SW480 (cell line): ENCODE results near the gene SUGP1.

Experiments used
- DNase-seq: peaks from one replicate; pipeline ENCODE4 v3.0.0-alpha.2; 2016; ENCODE audit warnings: low spot score

SUGP1 gene

GRCh38 chr19:19230999-19231398 is 89.3 kb downstream of the SUGP1 start:
- DNase-seq = no peak

- no peak for DNase-seq
Observed at GRCh38 chr19:19229701-19230100, 90.6 kb downstream of the SUGP1 start.

DNA sequence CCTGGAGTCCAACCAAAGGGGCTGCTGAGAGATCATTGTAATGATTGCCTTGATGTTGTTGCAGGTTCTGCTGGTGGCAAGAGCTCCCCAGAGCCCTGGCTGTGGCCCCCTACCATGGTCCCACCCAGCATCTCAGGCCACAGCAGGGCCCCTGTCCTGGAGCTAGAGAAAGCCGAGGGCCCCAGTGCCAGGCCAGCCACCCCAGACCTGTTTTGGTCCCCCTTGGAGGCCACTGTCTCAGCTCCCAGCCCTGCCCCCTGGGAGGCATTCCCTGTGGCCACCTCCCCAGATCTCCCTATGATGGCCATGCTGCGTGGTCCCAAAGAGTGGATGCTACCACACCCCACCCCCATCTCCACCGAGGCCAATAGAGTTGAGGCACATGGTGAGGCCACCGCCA is 93.1 kb downstream of the SUGP1 start:
- DNase-seq = no peak

- DNase-seq = no peak
Observed at GRCh38 chr19:19226663-19227062, 93.6 kb downstream of the SUGP1 start.

GRCh38 chr19:19226204-19226603 is 94.1 kb downstream of the SUGP1 start:
- no peak for DNase-seq
